ENCODE data around the gene CA12. TPM values are rescaled to one million over a fixed set of nuclear protein-coding genes. Genes with fewer than 3 reads are reported as not detected.
A peak's percentile ranks its signal among the peaks of the same experiment; 100 is the strongest.

The CA12 gene
- total RNA-seq, 1 donor from 2014 or later = 5.5 TPM

- DNase-seq (ENCODE audit: extremely low read depth, low read depth, low spot score) = no peak
These were observed 67.2 kb downstream of the CA12 start for GRCh38 chr15:63314409-63314808.

GRCh38 chr15:63313825-63314224 is 67.8 kb downstream of the CA12 start:
- DNase-seq (ENCODE audit: extremely low read depth, low read depth, low spot score) = no peak

- DNase-seq (ENCODE audit: extremely low read depth, low read depth, low spot score) = no peak
These were observed 69.4 kb downstream of the CA12 start for GRCh38 chr15:63312286-63312685.

GRCh38 chr15:63310646-63311045 is 71.0 kb downstream of the CA12 start:
- no peak for DNase-seq (ENCODE audit: extremely low read depth, low read depth, low spot score)

- no peak for DNase-seq (ENCODE audit: extremely low read depth, low read depth, low spot score)
These were observed 72.7 kb downstream of the CA12 start for GRCh38 chr15:63308947-63309346.

GRCh38 chr15:63308491-63308890 is 73.2 kb downstream of the CA12 start:
- no peak for DNase-seq (ENCODE audit: extremely low read depth, low read depth, low spot score)

- no peak for DNase-seq (ENCODE audit: extremely low read depth, low read depth, low spot score)
These were observed 75.1 kb downstream of the CA12 start for GRCh38 chr15:63306492-63307073.

- DNase-seq (ENCODE audit: extremely low read depth, low read depth, low spot score) = no peak
These were observed 76.4 kb downstream of the CA12 start for GRCh38 chr15:63305260-63305659.

GRCh38 chr15:63301088-63301487 is 80.6 kb downstream of the CA12 start:
- no peak for DNase-seq (ENCODE audit: extremely low read depth, low read depth, low spot score)

GRCh38 chr15:63299943-63300575 is 81.6 kb downstream of the CA12 start:
- DNase-seq (ENCODE audit: extremely low read depth, low read depth, low spot score) = no peak

- DNase-seq (ENCODE audit: extremely low read depth, low read depth, low spot score) = no peak
These were observed 85.5 kb downstream of the CA12 start for GRCh38 chr15:63296195-63296594.

GRCh38 chr15:63295341-63295740 is 86.3 kb downstream of the CA12 start:
- no peak for DNase-seq (ENCODE audit: extremely low read depth, low read depth, low spot score)

- DNase-seq (ENCODE audit: extremely low read depth, low read depth, low spot score) = no peak
These were observed 87.3 kb downstream of the CA12 start for GRCh38 chr15:63294359-63294758.

GRCh38 chr15:63292771-63293170 is 88.9 kb downstream of the CA12 start:
- DNase-seq (ENCODE audit: extremely low read depth, low read depth, low spot score) = no peak

GRCh38 chr15:63292241-63292640 is 89.4 kb downstream of the CA12 start:
- DNase-seq (ENCODE audit: extremely low read depth, low read depth, low spot score) = no peak

- DNase-seq (ENCODE audit: extremely low read depth, low read depth, low spot score) = peak; percentile 72
These were observed 90.1 kb downstream of the CA12 start for GRCh38 chr15:63291507-63291906.

- DNase-seq (ENCODE audit: extremely low read depth, low read depth, low spot score) = no peak
These were observed 92.8 kb downstream of the CA12 start for GRCh38 chr15:63288778-63289378.

- no peak for DNase-seq (ENCODE audit: extremely low read depth, low read depth, low spot score)
These were observed 93.3 kb downstream of the CA12 start for GRCh38 chr15:63288342-63288741.

GRCh38 chr15:63287109-63287508 is 94.5 kb downstream of the CA12 start:
- peak; percentile 73 for DNase-seq (ENCODE audit: extremely low read depth, low read depth, low spot score)

- DNase-seq (ENCODE audit: extremely low read depth, low read depth, low spot score) = no peak
These were observed 97.3 kb downstream of the CA12 start for GRCh38 chr15:63284335-63284734.

GRCh38 chr15:63283126-63283525 is 98.5 kb downstream of the CA12 start:
- no peak for DNase-seq (ENCODE audit: extremely low read depth, low read depth, low spot score)

GRCh38 chr15:63277893-63278456 is 103.7 kb downstream of the CA12 start:
- DNase-seq (ENCODE audit: extremely low read depth, low read depth, low spot score) = no peak
